Mammary epithelial cell (primary cell): ENCODE data around the gene SMC1B.

Experiments
- EZH2 ChIP-seq: IDR thresholded peaks from 2 replicates; pipeline ENCODE4 v1.6.1; 2012; ENCODE audit warnings: low read length, inconsistent platforms, borderline replicate concordance
- TF ChIP-seq, protein P1 (sequence below), 2 donors: IDR thresholded peaks in 1 of 2; conservative IDR thresholded peaks in 1 of 2; 2 replicates each; pipeline ENCODE4 v1.5.1; 2011 to 2012; ENCODE audit warnings: inconsistent platforms in 2 of 2, low read length in 2 of 2, mild to moderate bottlenecking in 2 of 2, control low read depth in 1 of 2, low read depth in 1 of 2; ENCODE audit not compliant: insufficient read depth in 1 of 2; ENCODE audit errors: extremely low read depth in 1 of 2

DNA sequence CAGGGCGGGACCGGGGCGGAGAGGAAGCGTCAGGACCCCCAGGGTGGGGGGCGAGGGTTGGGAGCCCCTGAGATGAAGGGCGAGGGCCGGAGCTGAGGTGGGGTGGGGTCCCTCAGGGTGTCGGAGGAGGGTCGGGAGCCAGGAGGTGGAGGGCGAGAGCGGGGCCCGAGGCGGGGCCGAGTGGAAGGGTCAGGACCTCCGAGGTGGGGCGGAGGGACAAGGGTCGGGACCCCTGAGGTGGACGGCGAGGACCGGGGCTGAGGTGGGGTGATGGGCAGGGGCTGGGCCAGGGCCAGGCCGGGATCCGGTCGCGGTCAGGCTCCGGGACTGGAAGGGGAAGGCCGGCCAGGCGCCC is 409 bp downstream of the SMC1B start:
- TF ChIP-seq, protein P1, sequence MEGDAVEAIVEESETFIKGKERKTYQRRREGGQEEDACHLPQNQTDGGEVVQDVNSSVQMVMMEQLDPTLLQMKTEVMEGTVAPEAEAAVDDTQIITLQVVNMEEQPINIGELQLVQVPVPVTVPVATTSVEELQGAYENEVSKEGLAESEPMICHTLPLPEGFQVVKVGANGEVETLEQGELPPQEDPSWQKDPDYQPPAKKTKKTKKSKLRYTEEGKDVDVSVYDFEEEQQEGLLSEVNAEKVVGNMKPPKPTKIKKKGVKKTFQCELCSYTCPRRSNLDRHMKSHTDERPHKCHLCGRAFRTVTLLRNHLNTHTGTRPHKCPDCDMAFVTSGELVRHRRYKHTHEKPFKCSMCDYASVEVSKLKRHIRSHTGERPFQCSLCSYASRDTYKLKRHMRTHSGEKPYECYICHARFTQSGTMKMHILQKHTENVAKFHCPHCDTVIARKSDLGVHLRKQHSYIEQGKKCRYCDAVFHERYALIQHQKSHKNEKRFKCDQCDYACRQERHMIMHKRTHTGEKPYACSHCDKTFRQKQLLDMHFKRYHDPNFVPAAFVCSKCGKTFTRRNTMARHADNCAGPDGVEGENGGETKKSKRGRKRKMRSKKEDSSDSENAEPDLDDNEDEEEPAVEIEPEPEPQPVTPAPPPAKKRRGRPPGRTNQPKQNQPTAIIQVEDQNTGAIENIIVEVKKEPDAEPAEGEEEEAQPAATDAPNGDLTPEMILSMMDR (conservative IDR thresholded peaks at IDR 0.05 in 1 of 2, IDR thresholded peaks at IDR 0.05 in 1 of 2; ENCODE audit: extremely low read depth in 1 of 2, insufficient read depth in 1 of 2, low read depth in 1 of 2, low read length in 2 of 2) = no peak
- no peak for TF ChIP-seq EZH2
